Stimulated activated CD8-positive, alpha-beta memory T cell treated with anti-CD3 and anti-CD28 coated beads, Interleukin-2, amount 100 ng/mL, for 1 hour (primary cell): Measurements from ENCODE around the gene CANT1.

Experiments used
- DNase-seq, 2 donors: peaks; one replicate each; pipeline ENCODE4 v3.0.0-alpha.2; 2020; ENCODE audit warnings: low read depth in 2 of 2

Gene CANT1

GRCh38 chr17:79008666-79009387 lies 737 bp downstream of the CANT1 start:
- DNase-seq = no peak

DNA sequence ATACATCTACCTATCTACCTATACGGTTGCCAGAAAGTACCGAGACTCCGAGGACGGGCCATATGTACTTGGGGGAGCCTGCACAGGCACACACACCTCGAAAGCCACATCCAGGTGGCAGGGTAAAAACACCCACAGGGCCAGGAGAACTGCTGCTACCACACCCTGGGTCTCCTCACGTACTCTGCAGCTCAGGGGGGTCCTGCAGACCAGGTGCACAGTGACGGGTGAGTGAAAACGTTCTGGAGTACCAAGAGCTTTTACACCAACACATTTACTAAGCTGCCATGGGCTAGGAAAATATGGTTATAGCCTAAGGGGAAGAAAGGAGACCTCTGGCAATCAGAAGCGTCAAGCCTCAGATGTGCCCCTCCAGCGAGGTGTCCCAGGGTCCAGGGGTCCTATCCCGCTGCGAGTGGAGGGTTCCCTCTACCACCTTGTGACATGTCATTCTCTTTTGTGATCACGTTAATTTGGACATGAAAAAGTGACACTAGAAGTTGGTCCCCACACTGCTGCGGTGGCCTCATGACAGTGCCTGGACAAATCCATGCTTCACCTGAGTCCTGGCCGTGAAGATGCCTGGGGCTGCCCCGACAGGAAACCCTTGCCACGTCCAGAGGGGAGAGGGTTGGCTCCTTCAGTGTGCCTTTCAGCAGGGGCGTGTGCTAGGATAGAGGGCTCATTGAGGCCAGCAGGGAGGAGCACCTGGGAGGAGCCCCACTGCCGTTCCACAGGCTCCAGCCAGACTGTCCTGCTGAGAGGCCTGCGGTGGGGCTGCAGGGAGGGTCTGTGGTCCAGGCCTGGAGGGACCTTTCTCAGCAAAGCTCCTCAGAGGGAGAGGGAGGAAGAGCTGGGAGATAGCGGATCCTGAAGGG lies 1.8 kb downstream of the CANT1 start:
- no peak for DNase-seq

GRCh38 chr17:79006794-79007503 lies 2.6 kb downstream of the CANT1 start:
- no peak for DNase-seq

DNA sequence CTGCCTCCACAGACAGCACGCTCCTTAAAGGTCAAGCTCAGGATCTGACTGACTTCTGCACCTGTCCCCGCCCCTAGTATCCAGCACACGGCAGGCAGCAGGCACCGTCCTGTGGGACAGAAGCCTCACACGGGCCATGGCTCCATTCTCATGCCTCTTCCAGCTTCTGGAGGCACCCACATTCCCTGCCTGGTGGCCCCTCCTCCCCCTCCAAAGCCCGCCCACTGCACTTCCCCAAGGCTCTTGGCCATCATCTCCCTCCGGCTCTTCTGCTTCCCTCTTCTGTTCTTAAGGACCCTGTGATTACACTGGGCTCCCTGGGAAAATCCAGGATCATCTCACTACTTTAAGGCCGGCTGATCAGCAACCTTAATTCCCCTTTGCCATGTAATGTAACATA lies 3.5 kb downstream of the CANT1 start:
- no peak for DNase-seq

DNA sequence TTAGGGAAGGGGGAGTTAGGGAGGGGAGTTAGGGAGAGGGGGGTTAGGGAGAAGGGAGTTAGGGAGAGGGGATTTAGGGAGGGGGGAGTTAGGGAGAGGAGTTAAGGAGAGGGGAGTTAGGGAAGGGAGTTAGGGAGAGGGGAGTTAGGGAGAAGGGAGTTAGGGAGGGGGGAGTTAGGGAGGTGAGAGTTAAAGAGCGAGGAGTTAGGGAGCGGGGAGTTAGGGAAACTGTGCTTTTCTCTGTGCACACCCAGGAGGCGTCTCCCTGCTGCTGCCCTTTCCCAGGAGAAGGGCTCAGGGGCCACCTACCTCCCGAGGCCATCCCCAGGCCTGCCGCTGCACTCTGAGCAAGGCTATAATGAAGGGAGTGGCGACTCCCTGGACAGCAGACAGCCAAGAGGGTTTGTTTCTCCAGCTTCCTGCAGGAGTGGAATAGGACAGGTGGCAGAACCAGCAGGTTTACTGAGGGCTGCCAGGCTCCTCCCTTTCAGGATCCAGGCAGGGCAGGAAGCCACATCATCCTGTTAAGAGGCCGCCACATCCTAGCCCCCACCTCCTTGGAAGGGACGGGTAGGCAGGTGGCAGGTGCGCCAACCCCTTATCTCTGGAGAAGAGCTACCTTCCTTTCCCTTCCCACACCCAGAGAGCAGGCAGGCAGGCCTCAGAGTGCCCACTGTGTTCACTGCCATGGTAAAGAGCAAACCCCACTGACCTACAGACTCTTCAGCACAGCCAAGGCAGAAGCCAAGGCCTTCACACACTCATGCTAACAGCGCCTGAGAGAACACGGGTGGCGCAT lies 4.3 kb downstream of the CANT1 start:
- DNase-seq = no peak

DNA sequence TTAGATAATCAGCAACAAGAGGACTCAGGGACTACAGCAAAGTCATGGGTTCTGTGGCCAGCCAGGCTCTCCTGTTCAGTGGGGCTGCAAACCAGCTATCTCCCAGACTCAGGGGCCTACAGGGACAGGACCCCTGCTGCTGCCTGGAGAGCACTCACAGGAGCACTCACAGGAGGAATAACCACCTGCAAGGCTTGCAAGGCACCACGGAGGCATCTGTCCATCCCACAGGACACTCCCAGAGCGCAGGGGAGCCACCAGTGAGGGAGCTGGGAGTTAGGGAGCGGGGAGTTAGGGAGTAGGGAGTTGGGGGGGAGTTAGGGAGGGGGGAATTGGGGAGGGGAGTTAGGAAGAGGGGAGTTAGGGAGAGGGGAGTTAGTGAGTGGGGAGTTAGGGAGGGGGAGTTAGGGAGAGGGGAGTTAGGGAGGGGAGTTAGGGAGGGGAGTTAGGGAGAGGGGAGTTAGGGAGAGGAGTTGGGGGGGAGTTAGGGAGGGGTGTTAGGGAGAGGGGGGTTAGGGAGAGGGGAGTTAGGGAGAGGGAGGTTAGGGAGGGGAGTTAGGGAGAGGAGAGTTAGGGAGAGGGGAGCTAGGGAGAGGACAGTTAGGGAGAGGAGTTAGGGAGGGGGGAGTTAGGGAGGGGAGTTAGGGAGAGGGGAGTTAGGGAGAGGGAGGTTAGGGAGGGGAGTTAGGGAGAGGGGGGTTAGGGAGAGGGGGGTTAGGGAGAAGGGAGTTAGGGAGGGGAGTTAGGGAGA lies 5.7 kb downstream of the CANT1 start:
- DNase-seq = no peak

GRCh38 chr17:79002796-79003593 lies 6.6 kb downstream of the CANT1 start:
- no peak for DNase-seq

DNA sequence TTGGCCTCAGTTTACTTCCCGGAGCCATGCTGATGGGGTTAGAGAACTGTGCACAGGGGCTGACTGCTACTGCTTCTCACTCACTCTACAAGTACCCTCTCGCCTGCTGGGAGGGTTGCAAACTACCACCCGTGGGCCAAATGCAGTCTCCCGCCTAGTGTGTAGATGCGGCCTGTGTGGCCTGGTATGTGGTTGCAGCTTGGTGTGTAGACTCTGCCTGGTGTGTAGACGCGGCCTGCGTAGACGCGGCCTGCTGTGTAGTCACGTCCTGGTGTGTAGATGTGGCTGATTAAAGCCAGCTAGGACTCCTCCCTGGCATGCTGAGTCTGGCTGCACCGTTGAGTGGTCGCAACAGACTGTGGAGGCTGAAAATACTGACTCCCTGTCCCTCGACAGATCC lies 7.3 kb downstream of the CANT1 start:
- no peak for DNase-seq

- DNase-seq = no peak
These were observed 8.2 kb downstream of the CANT1 start for GRCh38 chr17:79001190-79002020.

- no peak for DNase-seq
These were observed 9.0 kb downstream of the CANT1 start for GRCh38 chr17:79000396-79001189.

GRCh38 chr17:78999947-79000395 lies 9.6 kb downstream of the CANT1 start:
- DNase-seq = no peak

GRCh38 chr17:78999056-78999768 lies 10.4 kb downstream of the CANT1 start:
- no peak for DNase-seq

GRCh38 chr17:78998311-78999055 lies 11.1 kb downstream of the CANT1 start:
- no peak for DNase-seq

DNA sequence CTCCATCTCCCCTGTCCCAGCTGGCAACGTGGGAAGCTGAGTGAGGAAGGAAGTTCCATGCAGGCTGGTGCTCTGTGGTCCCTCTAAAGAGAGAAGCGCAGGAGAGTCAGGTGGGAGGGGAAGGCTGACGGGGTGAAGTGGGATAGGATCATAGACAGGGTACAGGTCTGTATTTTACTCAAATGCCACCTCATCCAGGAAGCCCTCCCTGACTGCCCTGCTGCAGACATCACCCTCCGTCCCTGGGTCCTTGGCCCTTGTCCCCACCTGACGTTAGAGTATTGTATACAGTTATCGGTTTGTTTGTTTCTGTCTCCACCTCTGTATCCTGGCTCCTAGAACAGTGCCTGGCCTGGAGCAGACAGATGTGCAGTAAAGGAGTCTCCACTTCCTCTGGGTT lies 11.7 kb downstream of the CANT1 start:
- DNase-seq = no peak

GRCh38 chr17:78997231-78997741 lies 12.3 kb downstream of the CANT1 start:
- no peak for DNase-seq

DNA sequence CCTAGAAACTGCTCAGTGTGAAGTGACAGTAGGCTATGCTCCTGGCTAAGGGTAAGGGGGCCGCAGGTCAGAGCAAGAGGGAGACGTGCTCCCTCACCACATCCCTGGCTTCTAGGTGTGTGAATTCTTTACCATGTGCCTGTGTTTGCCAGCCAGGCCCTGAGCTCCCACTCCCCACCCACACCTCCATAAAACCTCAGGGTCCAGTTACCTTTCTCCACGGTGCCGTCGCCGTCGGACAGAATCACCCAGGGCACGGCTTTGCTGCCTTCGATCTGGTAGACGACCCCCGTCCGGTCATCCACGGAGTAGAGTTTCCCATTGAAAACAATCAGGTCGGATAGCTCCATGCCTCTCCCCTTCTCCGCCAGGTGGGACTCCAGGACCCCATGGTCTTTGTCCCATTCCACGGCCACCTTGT lies 12.8 kb downstream of the CANT1 start:
- DNase-seq = no peak
